K562 (cell line): Measurements from ENCODE around the gene CACNA2D3. TPM values are rescaled to one million over a fixed set of nuclear protein-coding genes. Genes with fewer than 3 reads are reported as not detected.

Experiments
- ATAC-seq: fragments of 200-7000 bp; cut with Tn5 transposase; 3 replicates; pipeline ENCODE4 v1.9.1; 2020; ENCODE audit warnings: moderate library complexity
- BruUV-seq: library from RNA; stranded (reverse); fragments of 400-500 nt; replicated peaks from 2 replicates; lab custom pipeline; 2021; lab: Mats Ljungman, UMichigan
- CTCF ChIA-PET: fragments of 300-600 bp; formaldehyde crosslinking; extraction: SDS; loops from one replicate; lab custom pipeline; 2021; ENCODE audit warnings: low intra/inter-chr PET ratio; lab: Yijun Ruan, JAX
- POLR2A ChIA-PET: fragments of 300-600, 350-650 bp; sonication (Branson Sonifier 250); formaldehyde crosslinking; extraction: SDS; loops from one replicate; lab custom pipeline; 2021; ENCODE audit warnings: antibody characterized with exemption, inconsistent platforms; lab: Yijun Ruan, JAX
- DNase-seq, 4 experiments: peaks; one replicate each; pipeline versions ENCODE4 v3.0.0 to v3.0.0-alpha.2; 2011 to 2018; ENCODE audit warnings: low spot score in 3 of 4, mixed read lengths in 3 of 4; ENCODE audit errors: extremely low read depth in 1 of 4
- FAIRE-seq: peaks from 2 replicates; lab custom pipeline; 2011; peaks lifted over from hg19 to GRCh38; lab: Jason Lieb, UNC
- H2AFZ ChIP-seq: 2 replicates; pipeline ENCODE4 v1.6.0; 2011; ENCODE audit warnings: low read depth, low read length, control low read depth, inconsistent platforms
- H3K27ac ChIP-seq: fragments of 200-600 bp; 3 replicates; pipeline ENCODE4 v1.8.0; 2011; ENCODE audit warnings: low read depth, mild to moderate bottlenecking, control low read depth, inconsistent platforms, low read length, moderate library complexity, mixed read lengths; ENCODE audit errors: extremely low read depth
- H3K27me3 ChIP-seq, 2 experiments: fragments of 300-600 bp in 1 of 2; 2 replicates in 1 of 2; 3 replicates in 1 of 2; pipeline versions ENCODE4 v1.6.0 to v1.8.0; 2011; ENCODE audit warnings: inconsistent platforms in 2 of 2, low read length in 2 of 2, mild to moderate bottlenecking in 1 of 2, mixed read lengths in 1 of 2, moderate library complexity in 1 of 2; ENCODE audit not compliant: control insufficient read depth in 2 of 2, insufficient read depth in 2 of 2
- H3K36me3 ChIP-seq: fragments of 300-600 bp; 3 replicates; pipeline ENCODE4 v1.8.0; 2011; ENCODE audit warnings: mild to moderate bottlenecking, low read length, inconsistent platforms; ENCODE audit not compliant: control insufficient read depth, insufficient read depth
- H3K4me1 ChIP-seq, 2 experiments: fragments of 200-600 bp in 1 of 2; replicated peaks in 1 of 2; 2 replicates in 1 of 2; 3 replicates in 1 of 2; pipeline versions ENCODE4 v1.5.1 to v1.8.0; 2011; ENCODE audit warnings: inconsistent platforms in 2 of 2, low read length in 2 of 2, mild to moderate bottlenecking in 1 of 2, mixed read lengths in 1 of 2, moderate library complexity in 1 of 2; ENCODE audit not compliant: control insufficient read depth in 2 of 2, insufficient read depth in 2 of 2
- H3K4me2 ChIP-seq: 2 replicates; pipeline ENCODE4 v1.6.1; 2011; ENCODE audit warnings: low read length, control low read depth, inconsistent platforms, mixed read lengths; ENCODE audit not compliant: insufficient read depth
- H3K4me3 ChIP-seq: fragments of 200-600 bp; sonication (generic), shearing (Covaris generic); 2 replicates; pipeline ENCODE4 v1.5.1; 2016; ENCODE audit warnings: control low read depth, inconsistent platforms
- H3K79me2 ChIP-seq: fragments of 200-600 bp; 3 replicates; pipeline ENCODE4 v1.8.0; 2011; ENCODE audit warnings: low read length, inconsistent platforms; ENCODE audit not compliant: control insufficient read depth, insufficient read depth
- H3K9ac ChIP-seq, 2 experiments: 2 replicates each; pipeline versions ENCODE4 v1.6.0 to v1.6.1; 2011; ENCODE audit warnings: low read depth in 2 of 2, low read length in 2 of 2, control low read depth in 1 of 2, inconsistent platforms in 1 of 2, mild to moderate bottlenecking in 1 of 2, mixed read lengths in 1 of 2; ENCODE audit not compliant: insufficient read depth in 1 of 2
- H3K9me1 ChIP-seq: one replicate; pipeline ENCODE4 v1.6.0; 2011; ENCODE audit warnings: inconsistent platforms, mild to moderate bottlenecking, low read length, moderate library complexity; ENCODE audit not compliant: control insufficient read depth, insufficient read depth
- H3K9me3 ChIP-seq: replicated peaks from 2 replicates; pipeline ENCODE4 v1.5.1; 2011; ENCODE audit warnings: low read depth, low read length, inconsistent platforms; ENCODE audit not compliant: control insufficient read depth, insufficient read depth
- H4K20me1 ChIP-seq: replicated peaks from 2 replicates; pipeline ENCODE4 v1.6.1; 2011; ENCODE audit warnings: low read length, inconsistent platforms, mixed read lengths; ENCODE audit not compliant: control insufficient read depth, insufficient read depth
- CHD1 ChIP-seq: fragments of 200-600 bp; sonication (generic); IDR thresholded peaks from one replicate; pipeline ENCODE4 v1.6.1; 2012; ENCODE audit warnings: mild to moderate bottlenecking, moderate library complexity, low read length, inconsistent platforms
- KLF6 ChIP-seq: fragments of 250-450 bp; sonication (Bioruptor Pico); IDR thresholded peaks from 2 replicates; pipeline ENCODE4 v1.4.0; 2020; ENCODE audit warnings: mild to moderate bottlenecking, moderate library complexity, borderline replicate concordance
- NFRKB ChIP-seq: fragments of 450-650 bp; IDR thresholded peaks from 2 replicates; pipeline ENCODE4 v1.6.1; 2016; ENCODE audit warnings: low read depth
- PHTF2 ChIP-seq: fragments of 250-450 bp; sonication (Bioruptor Pico); IDR thresholded peaks from 2 replicates; pipeline ENCODE4 v1.5.0; 2021; ENCODE audit warnings: mild to moderate bottlenecking
- RAD51 ChIP-seq: fragments of 450-650 bp; IDR thresholded peaks from 2 replicates; pipeline ENCODE4 v1.7.1; 2016; ENCODE audit warnings: low read depth, mild to moderate bottlenecking, borderline replicate concordance
- SMARCA5 ChIP-seq: fragments of 450-650 bp; IDR thresholded peaks from 2 replicates; pipeline ENCODE4 v1.6.1; 2016
- ZNF79 ChIP-seq: fragments of 250-450 bp; sonication (Bioruptor Pico); IDR thresholded peaks from 2 replicates; pipeline ENCODE4 v1.4.0; 2020; ENCODE audit warnings: low read depth, mild to moderate bottlenecking, moderate library complexity
- WGBS: fragments of 100-300 bp; shearing (Covaris generic); methylation state at CpG from one replicate; pipeline ENCODE4 v1.1.6; 2016; ENCODE audit warnings: low coverage, mixed read lengths; ENCODE audit not compliant: insufficient coverage; ENCODE audit errors: missing lambda C conversion rate; 5-methylcytosine and 5-hydroxymethylcytosine counted together
- in situ Hi-C: fragments of 300-500 bp; cut with MboI; formaldehyde crosslinking; loops from 4 replicates; pipeline ENCODE4 v1.15.0; 2018; ENCODE audit warnings: inconsistent platforms, mixed read lengths
- intact Hi-C: fragments of 100-400 bp; cut with micrococcal nuclease; formaldehyde crosslinking; loops from 2 replicates; pipeline ENCODE4 v1.14.2; 2022
- polyA plus RNA-seq, 8 experiments: library from polyadenylated mRNA; depleted of rRNA in 4 of 8; stranded (reverse) in 5 of 8; unstranded in 3 of 8; fragments of >200 nt; fragmentation: Nextera tagmentation in 2 of 8; fragmentation: Illumina TruSeq in 1 of 8; extraction: Ambion mirVana in 2 of 8; extraction: Trizol in 1 of 8; gene quantifications; 2 replicates each; pipeline versions ENCODE4 v1.2.1 to v1.2.3, GENCODE V29; 2011 to 2014; ENCODE audit warnings: inconsistent platforms in 1 of 8, missing spikeins in 1 of 8
- total RNA-seq, 7 experiments: library from RNA; depleted of rRNA in 6 of 7; stranded (reverse); fragments of >200 nt in 6 of 7; fragmentation: Illumina TruSeq in 2 of 7; extraction: Trizol in 2 of 7; gene quantifications; 2 replicates each; pipeline versions ENCODE4 v1.2.1 to v1.2.3, GENCODE V29; 2011 to 2021; ENCODE audit warnings: low replicate concordance in 1 of 7
- TF ChIP-seq, protein P1 (sequence below), 2 experiments: IDR thresholded peaks; 2 replicates each; pipeline ENCODE4 v1.6.1; 2012; ENCODE audit warnings: improper control_type of control experiment in 2 of 2, low read depth in 2 of 2, low read length in 2 of 2, borderline replicate concordance in 1 of 2
- TF ChIP-seq, protein P2 (sequence below): fragments of 450-650 bp; formaldehyde crosslinking; conservative IDR thresholded peaks from 2 replicates; pipeline ENCODE4 v1.4.0; 2022; ENCODE audit warnings: mild to moderate bottlenecking, missing genetic modification characterization
- TF ChIP-seq, protein P3 (sequence below), 2 experiments: fragments of 450-650 bp in 1 of 2; sonication (generic) in 1 of 2; formaldehyde crosslinking in 1 of 2; IDR thresholded peaks; 2 replicates each; pipeline versions ENCODE4 v1.7.1 to v1.9.0; 2016 to 2022; ENCODE audit warnings: inconsistent platforms in 1 of 2, mild to moderate bottlenecking in 1 of 2, missing genetic modification reagents in 1 of 2

CACNA2D3 gene
- total and polyA plus RNA-seq, 9 of the 15 experiments (the other 6 are each of a cell fraction or from before 2014, with no cell fraction given) = 0.01 TPM; not detected in 8

DNA sequence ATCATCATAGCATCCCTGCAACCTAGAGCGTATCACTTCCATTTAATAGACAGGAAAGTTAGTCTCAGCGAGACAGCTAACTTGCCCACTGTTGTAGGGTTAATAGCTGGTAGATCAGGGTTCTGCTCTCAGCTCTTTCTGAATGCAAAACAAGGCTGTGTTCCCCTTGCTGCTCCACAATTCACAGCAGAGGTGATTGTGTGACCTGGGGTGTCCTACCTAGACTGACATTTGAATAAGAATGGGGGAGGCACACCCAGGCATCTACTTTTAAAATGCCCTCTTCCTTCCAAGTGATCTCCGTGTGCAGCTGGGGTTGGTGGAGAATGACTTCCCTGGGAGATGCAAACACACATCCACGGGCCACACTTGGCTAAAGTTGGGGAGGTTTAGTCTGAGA lies 43.0 kb upstream of the CACNA2D3 start:
- no TSS peak for BruUV-seq
- Histone ChIP-seq H3K79me2 (no peaks in the 10 kb centered on the region), H3K4me3 (no peak overlapping the region), H3K4me1 (no peaks in the 10 kb centered on the region), H3K9ac (no peak overlapping the region), H3K27me3 (0 out of 5 replicates have a peak, but pooled peaks cover 0 to 6% of the 10 kb centered on the region in 2 experiments), H3K36me3 (no peaks in the 10 kb centered on the region), H4K20me1 (no peaks in the 10 kb centered on the region), H3K4me2 (no peak overlapping the region), H3K9me3 (no peaks in the 10 kb centered on the region), H2AFZ (no peak overlapping the region), H3K27ac (no peak overlapping the region), H3K9me1 (no peaks in the 10 kb centered on the region)
- in situ Hi-C loops (no loop called here), intact Hi-C loops (no loop called here)
- WGBS = 0% methylated on average over 4 of the region's 4 CpGs
- ATAC-seq = no peak
- CTCF ChIA-PET = no interaction called here
- DNase-seq = no peak
- POLR2A ChIA-PET = interaction anchor here (0.7 to 0.9 kb wide), 2 partner anchors 14 to 140 kb away, joined by 3 read pairs; no protein-coding TSS in a partner anchor
- FAIRE-seq = no peak
- TF ChIP-seq NFRKB (no peak), CHD1 (no peak), KLF6 (CRISPR knock-in tag) (no peak), SMARCA5 (no peak), RAD51 (no peak), ZNF79 (no peak), PHTF2 (no peak)
- TF ChIP-seq, protein P1, sequence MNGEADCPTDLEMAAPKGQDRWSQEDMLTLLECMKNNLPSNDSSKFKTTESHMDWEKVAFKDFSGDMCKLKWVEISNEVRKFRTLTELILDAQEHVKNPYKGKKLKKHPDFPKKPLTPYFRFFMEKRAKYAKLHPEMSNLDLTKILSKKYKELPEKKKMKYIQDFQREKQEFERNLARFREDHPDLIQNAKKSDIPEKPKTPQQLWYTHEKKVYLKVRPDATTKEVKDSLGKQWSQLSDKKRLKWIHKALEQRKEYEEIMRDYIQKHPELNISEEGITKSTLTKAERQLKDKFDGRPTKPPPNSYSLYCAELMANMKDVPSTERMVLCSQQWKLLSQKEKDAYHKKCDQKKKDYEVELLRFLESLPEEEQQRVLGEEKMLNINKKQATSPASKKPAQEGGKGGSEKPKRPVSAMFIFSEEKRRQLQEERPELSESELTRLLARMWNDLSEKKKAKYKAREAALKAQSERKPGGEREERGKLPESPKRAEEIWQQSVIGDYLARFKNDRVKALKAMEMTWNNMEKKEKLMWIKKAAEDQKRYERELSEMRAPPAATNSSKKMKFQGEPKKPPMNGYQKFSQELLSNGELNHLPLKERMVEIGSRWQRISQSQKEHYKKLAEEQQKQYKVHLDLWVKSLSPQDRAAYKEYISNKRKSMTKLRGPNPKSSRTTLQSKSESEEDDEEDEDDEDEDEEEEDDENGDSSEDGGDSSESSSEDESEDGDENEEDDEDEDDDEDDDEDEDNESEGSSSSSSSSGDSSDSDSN (IDR thresholded peaks at IDR 0.05; ENCODE audit: borderline replicate concordance in 1 of 2, low read depth in 2 of 2, low read length in 2 of 2) = no peak
- TF ChIP-seq, protein P2, sequence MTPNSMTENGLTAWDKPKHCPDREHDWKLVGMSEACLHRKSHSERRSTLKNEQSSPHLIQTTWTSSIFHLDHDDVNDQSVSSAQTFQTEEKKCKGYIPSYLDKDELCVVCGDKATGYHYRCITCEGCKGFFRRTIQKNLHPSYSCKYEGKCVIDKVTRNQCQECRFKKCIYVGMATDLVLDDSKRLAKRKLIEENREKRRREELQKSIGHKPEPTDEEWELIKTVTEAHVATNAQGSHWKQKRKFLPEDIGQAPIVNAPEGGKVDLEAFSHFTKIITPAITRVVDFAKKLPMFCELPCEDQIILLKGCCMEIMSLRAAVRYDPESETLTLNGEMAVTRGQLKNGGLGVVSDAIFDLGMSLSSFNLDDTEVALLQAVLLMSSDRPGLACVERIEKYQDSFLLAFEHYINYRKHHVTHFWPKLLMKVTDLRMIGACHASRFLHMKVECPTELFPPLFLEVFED (CRISPR knock-in tag) = no peak
- TF ChIP-seq, protein P3, sequence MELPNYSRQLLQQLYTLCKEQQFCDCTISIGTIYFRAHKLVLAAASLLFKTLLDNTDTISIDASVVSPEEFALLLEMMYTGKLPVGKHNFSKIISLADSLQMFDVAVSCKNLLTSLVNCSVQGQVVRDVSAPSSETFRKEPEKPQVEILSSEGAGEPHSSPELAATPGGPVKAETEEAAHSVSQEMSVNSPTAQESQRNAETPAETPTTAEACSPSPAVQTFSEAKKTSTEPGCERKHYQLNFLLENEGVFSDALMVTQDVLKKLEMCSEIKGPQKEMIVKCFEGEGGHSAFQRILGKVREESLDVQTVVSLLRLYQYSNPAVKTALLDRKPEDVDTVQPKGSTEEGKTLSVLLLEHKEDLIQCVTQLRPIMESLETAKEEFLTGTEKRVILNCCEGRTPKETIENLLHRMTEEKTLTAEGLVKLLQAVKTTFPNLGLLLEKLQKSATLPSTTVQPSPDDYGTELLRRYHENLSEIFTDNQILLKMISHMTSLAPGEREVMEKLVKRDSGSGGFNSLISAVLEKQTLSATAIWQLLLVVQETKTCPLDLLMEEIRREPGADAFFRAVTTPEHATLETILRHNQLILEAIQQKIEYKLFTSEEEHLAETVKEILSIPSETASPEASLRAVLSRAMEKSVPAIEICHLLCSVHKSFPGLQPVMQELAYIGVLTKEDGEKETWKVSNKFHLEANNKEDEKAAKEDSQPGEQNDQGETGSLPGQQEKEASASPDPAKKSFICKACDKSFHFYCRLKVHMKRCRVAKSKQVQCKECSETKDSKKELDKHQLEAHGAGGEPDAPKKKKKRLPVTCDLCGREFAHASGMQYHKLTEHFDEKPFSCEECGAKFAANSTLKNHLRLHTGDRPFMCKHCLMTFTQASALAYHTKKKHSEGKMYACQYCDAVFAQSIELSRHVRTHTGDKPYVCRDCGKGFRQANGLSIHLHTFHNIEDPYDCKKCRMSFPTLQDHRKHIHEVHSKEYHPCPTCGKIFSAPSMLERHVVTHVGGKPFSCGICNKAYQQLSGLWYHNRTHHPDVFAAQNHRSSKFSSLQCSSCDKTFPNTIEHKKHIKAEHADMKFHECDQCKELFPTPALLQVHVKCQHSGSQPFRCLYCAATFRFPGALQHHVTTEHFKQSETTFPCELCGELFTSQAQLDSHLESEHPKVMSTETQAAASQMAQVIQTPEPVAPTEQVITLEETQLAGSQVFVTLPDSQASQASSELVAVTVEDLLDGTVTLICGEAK (IDR thresholded peaks at IDR 0.05) = no peak
- TF ChIP-seq, protein P3 (CRISPR knock-in tag; IDR thresholded peaks at IDR 0.05) = no peak
